Measurements from ENCODE around the gene CCIN. TPM values are rescaled to one million over a fixed set of nuclear protein-coding genes. Genes with fewer than 3 reads are reported as not detected.

Gene CCIN
- total and polyA plus RNA-seq, 9 of the 15 experiments (the other 6 are each of a cell fraction or from before 2014, with no cell fraction given): not detected

GRCh38 chr9:36136894-36137391 lies 32.2 kb upstream of the CCIN start (continued):
- TF ChIP-seq KDM2B (CRISPR knock-in tag; IDR thresholded peaks at IDR 0.05) (0 out of 2 replicates have a peak, but pooled peaks have one; percentile 33), POLR2AphosphoS2 (IDR thresholded peaks at IDR 0.05; ENCODE audit: low read length) (no peak), ZBED1 (IDR thresholded peaks at IDR 0.05) (no peak)

- FAIRE-seq: no peak
- H4K20me1 ChIP-seq (replicated peaks; ENCODE audit: control insufficient read depth, insufficient read depth, low read length): no peaks in the 10 kb centered on the region; the same call in 1 of the 2 replicates
- peaks cover 14 to 41% of the 10 kb centered on the region in 2 experiments; a peak in 4 of 5 replicates for H3K4me1 ChIP-seq (replicated peaks in 1 of 2; ENCODE audit: control insufficient read depth in 2 of 2, insufficient read depth in 2 of 2, low read length in 2 of 2)
- no peak for ATAC-seq
- POLR2A ChIA-PET: interaction anchor here (0.6 to 1.8 kb wide), 3 partner anchors 12 to 417 kb away, joined by 3 to 5 read pairs (median 3); no protein-coding TSS in a partner anchor
- in situ Hi-C loops (cut with MboI) (no loop called here), intact Hi-C loops (cut with micrococcal nuclease) (no loop called here)
- no peaks in the 10 kb centered on the region for H3K9me1 ChIP-seq (ENCODE audit: control insufficient read depth, insufficient read depth, low read length)
- no peak for DNase-seq (ENCODE audit: extremely low read depth in 1 of 4, low spot score in 3 of 4)
- H3K9me3 ChIP-seq (replicated peaks; ENCODE audit: control insufficient read depth, insufficient read depth, low read depth, low read length): no peaks in the 10 kb centered on the region
- CTCF ChIA-PET (ENCODE audit: low intra/inter-chr PET ratio): no interaction called here
- no peaks in the 10 kb centered on the region for H3K27me3 ChIP-seq (ENCODE audit: control insufficient read depth in 2 of 2, insufficient read depth in 2 of 2, low read length in 2 of 2)
- no peak overlapping the region for H3K27ac ChIP-seq (ENCODE audit: extremely low read depth, low read depth, low read length)
- peak overlapping the region; percentile 57 for H3K4me2 ChIP-seq (ENCODE audit: insufficient read depth, low read length)
- H2AFZ ChIP-seq (ENCODE audit: low read depth, low read length): peak overlapping the region; percentile 84; the same call in 1 of the 2 replicates
- H3K79me2 ChIP-seq (ENCODE audit: control insufficient read depth, insufficient read depth, low read length): peaks cover 4% of the 10 kb centered on the region; the same call in 1 of the 3 replicates
- 62% methylated on average over 7 of the region's 12 CpGs for WGBS (ENCODE audit: insufficient coverage, low coverage, missing lambda C conversion rate)
- peak overlapping the region; percentile 55 for H3K4me3 ChIP-seq
- no peaks in the 10 kb centered on the region for H3K36me3 ChIP-seq (ENCODE audit: control insufficient read depth, insufficient read depth, low read length)
- TF ChIP-seq TFAP4 (CRISPR knock-in tag; IDR thresholded peaks at IDR 0.05; ENCODE audit: borderline replicate concordance) (0 out of 2 replicates have a peak, but pooled peaks have one; percentile 15), TRIM28 (IDR thresholded peaks at IDR 0.05) (no peak)
- no TSS peak for BruUV-seq (replicated peaks)
- peak overlapping the region; percentile 61 to 89; a peak in 3 of 4 replicates for H3K9ac ChIP-seq (ENCODE audit: insufficient read depth in 1 of 2, low read depth in 2 of 2, low read length in 2 of 2)
These were observed 31.7 kb upstream of the CCIN start for GRCh38 chr9:36137392-36138004.

Measured in K562 (cell line).